T-helper 1 cell treated with Interleukin-12 subunit alpha and Interleukin-12 subunit beta and Interleukin-4 antibody, amounts not matched to agents 30 μg/mL and 1 μg/mL, for 36 hours (primary cell): Measurements from ENCODE around the gene AFP.

Experiments used
- H3K27ac Mint-ChIP-seq: one replicate; pipeline ENCODE4 v1.8.0; 2021; ENCODE audit warnings: mild to moderate bottlenecking, mixed read lengths
- H3K27me3 Mint-ChIP-seq: one replicate; pipeline ENCODE4 v1.8.0; 2021; ENCODE audit warnings: low read depth, mixed read lengths
- H3K36me3 Mint-ChIP-seq: one replicate; pipeline ENCODE4 v1.8.0; 2021; ENCODE audit warnings: low read depth, mixed read lengths
- H3K4me1 Mint-ChIP-seq: one replicate; pipeline ENCODE4 v1.8.0; 2021; ENCODE audit warnings: low read depth, mixed read lengths
- H3K4me3 Mint-ChIP-seq: one replicate; pipeline ENCODE4 v1.8.0; 2021; ENCODE audit warnings: mild to moderate bottlenecking, moderate library complexity, mixed read lengths
- H3K9me3 Mint-ChIP-seq: one replicate; pipeline ENCODE4 v1.8.0; 2021; ENCODE audit warnings: mixed read lengths

Gene AFP

DNA sequence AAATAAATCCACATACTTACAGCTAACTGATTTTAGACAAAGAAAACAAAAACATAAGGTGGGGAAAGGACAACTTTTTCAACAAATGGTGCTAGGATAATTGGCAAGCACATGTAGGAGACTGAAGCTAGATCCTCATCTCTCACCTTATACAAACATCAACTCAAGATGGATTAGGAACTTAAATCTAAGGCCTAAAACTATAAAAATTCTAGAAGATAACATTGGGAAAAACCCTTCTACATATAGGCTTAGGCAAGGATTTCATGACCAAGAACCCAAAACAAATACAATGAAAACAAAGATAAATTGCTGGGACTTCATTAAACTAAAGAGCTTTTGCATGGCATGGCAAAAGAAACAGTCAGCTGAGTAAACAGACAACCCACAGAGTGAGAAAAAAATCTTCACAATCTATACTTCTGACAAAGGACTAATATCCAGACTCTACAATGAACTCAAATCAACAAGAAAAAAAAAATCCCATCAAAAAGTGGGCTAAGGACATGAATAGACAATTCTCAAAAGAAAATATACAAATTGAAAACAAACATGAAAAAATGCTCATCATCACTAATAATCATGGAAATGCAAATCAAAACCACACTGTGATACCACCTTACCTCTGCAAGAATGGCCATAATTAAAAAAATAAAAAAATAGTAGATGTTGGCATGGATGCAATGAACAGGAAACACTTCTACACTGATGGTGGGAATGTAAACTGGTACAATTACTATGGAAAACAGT, 14.1 kb upstream of the AFP start:
- H3K27me3 Mint-ChIP-seq = no peaks in the 10 kb centered on the region
- H3K36me3 Mint-ChIP-seq = no peaks in the 10 kb centered on the region
- H3K9me3 Mint-ChIP-seq = no peaks in the 10 kb centered on the region
- no peak overlapping the region for H3K27ac Mint-ChIP-seq
- H3K4me3 Mint-ChIP-seq = no peak overlapping the region
- H3K4me1 Mint-ChIP-seq = no peaks in the 10 kb centered on the region

DNA sequence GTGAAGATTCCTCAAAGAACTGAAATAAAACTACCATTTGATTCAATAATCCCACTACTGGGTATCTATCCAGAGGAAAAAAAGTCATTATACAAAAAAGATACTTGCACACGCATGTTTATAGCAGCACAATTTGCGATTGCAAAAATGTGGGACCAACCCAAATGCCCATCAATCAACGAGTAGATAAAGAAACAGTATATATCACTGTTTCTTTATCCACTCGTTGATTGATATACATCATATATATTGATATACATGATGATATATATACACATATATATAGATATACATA, 13.6 kb upstream of the AFP start:
- no peaks in the 10 kb centered on the region for H3K27me3 Mint-ChIP-seq
- H3K4me1 Mint-ChIP-seq = no peaks in the 10 kb centered on the region
- no peak overlapping the region for H3K4me3 Mint-ChIP-seq
- no peaks in the 10 kb centered on the region for H3K36me3 Mint-ChIP-seq
- H3K27ac Mint-ChIP-seq = no peak overlapping the region
- H3K9me3 Mint-ChIP-seq = no peaks in the 10 kb centered on the region

DNA sequence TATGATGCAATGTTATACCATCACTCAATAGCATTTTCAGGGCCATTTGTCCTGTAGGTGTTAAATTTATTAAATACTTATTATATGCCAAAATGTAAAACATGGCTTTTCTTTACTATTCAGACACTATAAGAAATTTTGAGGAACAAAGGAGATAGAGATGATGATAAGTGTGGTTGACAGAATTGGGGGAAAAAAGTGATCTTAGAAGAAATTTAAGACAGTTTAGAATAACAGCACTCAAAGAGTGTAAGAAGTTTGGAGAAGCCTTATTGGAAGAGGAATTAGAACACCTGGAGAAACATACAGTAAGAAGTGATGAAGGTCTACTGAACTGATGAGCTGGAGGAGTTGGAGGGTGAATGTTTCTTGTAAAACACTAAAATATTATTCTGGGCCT, 12.8 kb upstream of the AFP start:
- H3K36me3 Mint-ChIP-seq = no peaks in the 10 kb centered on the region
- no peaks in the 10 kb centered on the region for H3K27me3 Mint-ChIP-seq
- H3K9me3 Mint-ChIP-seq = no peaks in the 10 kb centered on the region
- H3K4me1 Mint-ChIP-seq = no peaks in the 10 kb centered on the region
- no peak overlapping the region for H3K4me3 Mint-ChIP-seq
- no peak overlapping the region for H3K27ac Mint-ChIP-seq

DNA sequence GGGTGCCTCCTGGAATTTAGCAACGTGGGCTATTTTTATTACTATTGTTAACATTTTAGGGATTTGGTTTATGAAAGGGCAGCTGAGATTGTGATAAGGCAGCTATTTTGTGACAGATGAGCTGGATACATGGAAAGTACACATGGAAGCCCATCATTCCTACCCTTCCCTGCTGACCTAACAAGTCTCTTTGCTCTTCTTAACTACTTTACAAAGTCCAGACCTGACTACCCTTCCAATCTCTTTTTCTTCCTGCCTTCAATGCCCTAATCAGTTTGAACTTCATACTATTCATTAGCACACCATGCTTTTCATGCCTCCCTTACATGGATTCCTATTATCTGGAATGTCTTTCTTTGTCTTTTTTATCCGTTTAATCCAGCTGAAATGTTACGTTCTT, 9.4 kb upstream of the AFP start:
- H3K4me1 Mint-ChIP-seq = no peaks in the 10 kb centered on the region
- H3K36me3 Mint-ChIP-seq = no peaks in the 10 kb centered on the region
- H3K4me3 Mint-ChIP-seq = no peak overlapping the region
- H3K27me3 Mint-ChIP-seq = no peaks in the 10 kb centered on the region
- no peaks in the 10 kb centered on the region for H3K9me3 Mint-ChIP-seq
- no peak overlapping the region for H3K27ac Mint-ChIP-seq

DNA sequence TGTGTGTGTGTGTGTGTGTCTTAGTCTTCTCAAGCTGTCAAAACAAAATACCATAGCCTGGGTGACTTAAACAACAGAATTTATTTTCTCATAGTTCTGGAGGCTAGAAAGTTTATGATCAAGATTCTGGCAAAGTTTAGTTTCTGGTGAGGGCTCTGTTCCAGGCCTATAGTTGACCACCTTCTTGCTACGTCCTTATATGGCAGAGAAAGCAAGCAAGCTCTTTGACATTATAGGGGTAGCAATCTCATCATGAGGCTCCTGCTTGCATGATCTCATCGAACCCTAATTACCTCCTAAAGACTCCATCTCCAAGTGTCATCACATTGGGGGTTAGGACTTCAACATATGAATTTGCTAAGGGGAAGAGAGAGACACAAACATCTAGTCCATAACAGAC, 6.9 kb upstream of the AFP start:
- H3K27me3 Mint-ChIP-seq = no peaks in the 10 kb centered on the region
- no peaks in the 10 kb centered on the region for H3K4me1 Mint-ChIP-seq
- no peak overlapping the region for H3K4me3 Mint-ChIP-seq
- no peaks in the 10 kb centered on the region for H3K36me3 Mint-ChIP-seq
- no peaks in the 10 kb centered on the region for H3K9me3 Mint-ChIP-seq
- no peak overlapping the region for H3K27ac Mint-ChIP-seq

DNA sequence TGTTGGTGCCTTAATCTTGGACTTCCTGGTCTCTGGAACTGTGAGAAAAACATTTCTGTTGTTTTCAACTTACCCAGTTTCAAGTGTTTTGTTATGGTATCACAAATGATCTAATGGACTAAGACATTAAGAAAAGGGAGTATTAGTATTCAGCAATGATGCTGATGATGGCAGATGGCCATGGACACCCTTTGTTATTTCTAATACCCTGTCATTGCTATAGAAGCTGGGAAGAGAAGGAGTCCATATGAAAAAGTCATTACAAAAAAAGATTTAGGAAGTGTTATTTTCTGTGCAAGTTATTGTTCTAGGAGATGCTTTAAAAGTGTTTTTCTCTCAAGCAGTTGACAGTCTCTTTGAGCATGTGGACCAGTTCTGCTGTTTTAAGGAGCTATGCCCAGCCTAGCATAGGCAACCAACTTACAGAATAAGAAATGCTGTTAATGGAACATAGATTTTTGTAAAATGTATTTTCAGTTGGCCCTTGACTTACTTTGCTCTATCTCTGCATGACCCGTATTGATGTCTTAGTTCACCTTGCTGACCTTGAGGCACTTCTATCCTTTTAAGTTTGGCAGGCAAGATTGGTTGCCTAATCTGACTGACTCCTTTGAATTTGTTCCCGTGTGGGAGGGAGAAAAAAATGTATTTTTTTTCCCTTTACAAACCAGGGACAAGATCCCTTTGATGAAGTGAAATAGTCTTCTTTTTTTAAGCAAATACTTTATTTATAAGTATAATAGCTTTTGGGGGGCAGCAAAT, 6.0 kb upstream of the AFP start:
- H3K36me3 Mint-ChIP-seq = no peaks in the 10 kb centered on the region
- H3K4me1 Mint-ChIP-seq = no peaks in the 10 kb centered on the region
- no peaks in the 10 kb centered on the region for H3K9me3 Mint-ChIP-seq
- no peak overlapping the region for H3K4me3 Mint-ChIP-seq
- peaks cover under 1% of the 10 kb centered on the region for H3K27me3 Mint-ChIP-seq
- H3K27ac Mint-ChIP-seq = no peak overlapping the region

DNA sequence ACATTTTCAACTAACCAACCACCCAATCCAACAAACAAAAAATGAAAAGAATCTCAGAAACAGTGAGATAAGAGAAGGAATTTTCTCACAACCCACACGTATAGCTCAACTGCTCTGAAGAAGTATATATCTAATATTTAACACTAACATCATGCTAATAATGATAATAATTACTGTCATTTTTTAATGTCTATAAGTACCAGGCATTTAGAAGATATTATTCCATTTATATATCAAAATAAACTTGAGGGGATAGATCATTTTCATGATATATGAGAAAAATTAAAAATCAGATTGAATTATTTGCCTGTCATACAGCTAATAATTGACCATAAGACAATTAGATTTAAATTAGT, 4.2 kb upstream of the AFP start:
- no peak overlapping the region for H3K27ac Mint-ChIP-seq
- H3K27me3 Mint-ChIP-seq = peaks cover 3% of the 10 kb centered on the region
- no peaks in the 10 kb centered on the region for H3K4me1 Mint-ChIP-seq
- H3K36me3 Mint-ChIP-seq = no peaks in the 10 kb centered on the region
- no peak overlapping the region for H3K4me3 Mint-ChIP-seq
- no peaks in the 10 kb centered on the region for H3K9me3 Mint-ChIP-seq

DNA sequence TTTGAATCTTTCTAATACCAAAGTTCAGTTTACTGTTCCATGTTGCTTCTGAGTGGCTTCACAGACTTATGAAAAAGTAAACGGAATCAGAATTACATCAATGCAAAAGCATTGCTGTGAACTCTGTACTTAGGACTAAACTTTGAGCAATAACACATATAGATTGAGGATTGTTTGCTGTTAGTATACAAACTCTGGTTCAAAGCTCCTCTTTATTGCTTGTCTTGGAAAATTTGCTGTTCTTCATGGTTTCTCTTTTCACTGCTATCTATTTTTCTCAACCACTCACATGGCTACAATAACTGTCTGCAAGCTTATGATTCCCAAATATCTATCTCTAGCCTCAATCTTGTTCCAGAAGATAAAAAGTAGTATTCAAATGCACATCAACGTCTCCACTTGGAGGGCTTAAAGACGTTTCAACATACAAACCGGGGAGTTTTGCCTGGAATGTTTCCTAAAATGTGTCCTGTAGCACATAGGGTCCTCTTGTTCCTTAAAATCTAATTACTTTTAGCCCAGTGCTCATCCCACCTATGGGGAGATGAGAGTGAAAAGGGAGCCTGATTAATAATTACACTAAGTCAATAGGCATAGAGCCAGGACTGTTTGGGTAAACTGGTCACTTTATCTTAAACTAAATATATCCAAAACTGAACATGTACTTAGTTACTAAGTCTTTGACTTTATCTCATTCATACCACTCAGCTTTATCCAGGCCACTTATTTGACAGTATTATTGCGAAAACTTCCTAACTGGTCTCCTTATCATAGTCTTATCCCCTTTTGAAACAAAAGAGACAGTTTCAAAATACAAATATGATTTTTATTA, 3.6 kb upstream of the AFP start:
- Mint-ChIP-seq H3K4me1 (no peaks in the 10 kb centered on the region), H3K36me3 (no peaks in the 10 kb centered on the region), H3K27ac (no peak overlapping the region), H3K4me3 (no peak overlapping the region), H3K27me3 (peaks cover 3% of the 10 kb centered on the region), H3K9me3 (no peaks in the 10 kb centered on the region)

DNA sequence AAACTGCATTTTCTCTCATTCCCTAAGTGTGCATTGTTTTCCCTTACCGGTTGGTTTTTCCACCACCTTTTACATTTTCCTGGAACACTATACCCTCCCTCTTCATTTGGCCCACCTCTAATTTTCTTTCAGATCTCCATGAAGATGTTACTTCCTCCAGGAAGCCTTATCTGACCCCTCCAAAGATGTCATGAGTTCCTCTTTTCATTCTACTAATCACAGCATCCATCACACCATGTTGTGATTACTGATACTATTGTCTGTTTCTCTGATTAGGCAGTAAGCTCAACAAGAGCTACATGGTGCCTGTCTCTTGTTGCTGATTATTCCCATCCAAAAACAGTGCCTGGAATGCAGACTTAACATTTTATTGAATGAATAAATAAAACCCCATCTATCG, 2.9 kb upstream of the AFP start:
- Mint-ChIP-seq H3K27ac (no peak overlapping the region), H3K4me1 (no peaks in the 10 kb centered on the region), H3K36me3 (no peaks in the 10 kb centered on the region), H3K4me3 (no peak overlapping the region), H3K9me3 (no peaks in the 10 kb centered on the region), H3K27me3 (peaks cover 3% of the 10 kb centered on the region)

DNA sequence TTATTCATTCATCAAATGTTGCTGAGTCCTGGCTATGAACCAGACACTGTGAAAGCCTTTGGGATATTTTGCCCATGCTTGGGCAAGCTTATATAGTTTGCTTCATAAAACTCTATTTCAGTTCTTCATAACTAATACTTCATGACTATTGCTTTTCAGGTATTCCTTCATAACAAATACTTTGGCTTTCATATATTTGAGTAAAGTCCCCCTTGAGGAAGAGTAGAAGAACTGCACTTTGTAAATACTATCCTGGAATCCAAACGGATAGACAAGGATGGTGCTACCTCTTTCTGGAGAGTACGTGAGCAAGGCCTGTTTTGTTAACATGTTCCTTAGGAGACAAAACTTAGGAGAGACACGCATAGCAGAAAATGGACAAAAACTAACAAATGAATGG, 1.7 kb upstream of the AFP start:
- H3K9me3 Mint-ChIP-seq = no peaks in the 10 kb centered on the region
- no peak overlapping the region for H3K4me3 Mint-ChIP-seq
- H3K27ac Mint-ChIP-seq = no peak overlapping the region
- H3K4me1 Mint-ChIP-seq = no peaks in the 10 kb centered on the region
- H3K36me3 Mint-ChIP-seq = no peaks in the 10 kb centered on the region
- H3K27me3 Mint-ChIP-seq = peaks cover 3% of the 10 kb centered on the region

DNA sequence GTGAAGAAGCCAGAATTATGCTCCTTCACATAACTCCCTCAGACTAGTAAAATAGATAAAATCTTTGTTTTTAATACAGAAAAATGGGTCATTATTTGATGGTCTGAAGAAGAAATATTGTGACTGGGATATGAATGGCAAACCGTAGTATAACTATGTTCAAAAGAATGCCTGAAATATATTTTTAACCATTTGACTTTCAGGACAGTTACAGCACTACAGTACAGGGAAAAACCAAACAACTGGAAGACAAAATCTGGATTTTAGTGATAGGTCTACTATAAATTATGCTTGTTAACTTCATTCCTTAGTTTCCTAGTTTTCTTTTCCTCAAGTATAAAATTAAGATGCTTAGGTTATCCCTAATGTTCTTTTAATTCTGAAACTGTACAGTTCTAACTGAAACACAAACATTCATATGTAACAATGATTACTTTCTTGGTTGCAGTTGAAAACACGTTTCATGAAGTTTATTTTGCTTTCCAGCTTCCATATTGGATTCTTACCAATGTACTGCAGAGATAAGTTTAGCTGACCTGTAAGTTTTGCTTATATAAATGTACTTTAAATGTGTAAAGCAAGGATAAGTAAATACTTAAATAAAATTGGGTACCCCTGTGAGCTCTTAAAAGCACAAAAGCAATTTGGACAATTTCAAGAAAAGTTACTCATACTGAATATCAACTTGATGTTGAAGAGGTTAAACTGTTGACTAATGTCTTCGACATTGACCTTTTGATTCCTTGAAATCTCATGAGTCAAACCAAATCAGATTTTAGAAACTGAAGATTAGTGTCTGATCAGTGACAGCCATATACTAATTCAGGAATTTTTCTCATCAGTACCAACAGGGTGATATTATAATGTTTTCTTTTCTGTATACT, 895 bp downstream of the AFP start:
- no peak overlapping the region for H3K27ac Mint-ChIP-seq
- no peaks in the 10 kb centered on the region for H3K9me3 Mint-ChIP-seq
- no peaks in the 10 kb centered on the region for H3K4me1 Mint-ChIP-seq
- H3K4me3 Mint-ChIP-seq = no peak overlapping the region
- peaks cover 3% of the 10 kb centered on the region for H3K27me3 Mint-ChIP-seq
- no peaks in the 10 kb centered on the region for H3K36me3 Mint-ChIP-seq

DNA sequence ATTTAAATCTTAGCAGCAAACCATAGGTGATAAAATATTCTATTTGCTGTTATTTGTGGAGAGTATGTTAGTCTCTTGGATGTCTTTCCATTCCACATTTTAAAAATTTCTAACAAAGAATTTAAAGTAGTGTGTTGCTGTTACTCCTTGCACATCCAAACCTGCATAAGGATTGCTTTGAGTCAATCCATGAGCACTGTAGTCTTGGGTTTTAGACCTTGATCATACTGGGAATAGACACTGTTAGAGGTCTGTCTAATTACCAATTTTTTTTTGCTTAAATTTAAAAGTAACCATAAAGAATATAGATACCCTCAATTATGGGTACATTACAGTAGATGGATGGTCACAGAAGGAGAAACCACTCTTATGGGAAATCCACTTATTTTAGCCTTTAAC, 1.5 kb downstream of the AFP start:
- Mint-ChIP-seq H3K36me3 (no peaks in the 10 kb centered on the region), H3K27me3 (peaks cover 3% of the 10 kb centered on the region)

DNA sequence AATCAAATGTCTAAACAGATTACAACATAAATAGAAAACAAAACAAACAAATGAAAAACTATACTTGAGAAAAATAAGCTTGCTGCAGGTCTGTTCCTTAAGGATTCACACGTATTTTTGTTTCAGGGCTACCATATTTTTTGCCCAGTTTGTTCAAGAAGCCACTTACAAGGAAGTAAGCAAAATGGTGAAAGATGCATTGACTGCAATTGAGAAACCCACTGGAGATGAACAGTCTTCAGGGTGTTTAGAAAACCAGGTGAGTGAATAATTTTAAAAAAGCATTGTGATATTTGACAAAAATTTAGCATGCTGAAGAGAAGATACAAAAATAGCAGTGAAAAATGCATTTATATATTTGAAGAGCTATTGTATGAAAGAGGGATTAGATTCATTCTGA, 2.0 kb downstream of the AFP start:
- no peak overlapping the region for H3K4me3 Mint-ChIP-seq
- no peaks in the 10 kb centered on the region for H3K4me1 Mint-ChIP-seq
- H3K9me3 Mint-ChIP-seq = no peaks in the 10 kb centered on the region
- H3K36me3 Mint-ChIP-seq = no peaks in the 10 kb centered on the region
- H3K27me3 Mint-ChIP-seq = peaks cover 3% of the 10 kb centered on the region
- H3K27ac Mint-ChIP-seq = no peak overlapping the region

More for the DNA sequence above, 1.5 kb downstream of the AFP start:
- no peak overlapping the region for H3K4me3 Mint-ChIP-seq
- H3K9me3 Mint-ChIP-seq = no peaks in the 10 kb centered on the region
- H3K4me1 Mint-ChIP-seq = no peaks in the 10 kb centered on the region
- H3K27ac Mint-ChIP-seq = no peak overlapping the region

DNA sequence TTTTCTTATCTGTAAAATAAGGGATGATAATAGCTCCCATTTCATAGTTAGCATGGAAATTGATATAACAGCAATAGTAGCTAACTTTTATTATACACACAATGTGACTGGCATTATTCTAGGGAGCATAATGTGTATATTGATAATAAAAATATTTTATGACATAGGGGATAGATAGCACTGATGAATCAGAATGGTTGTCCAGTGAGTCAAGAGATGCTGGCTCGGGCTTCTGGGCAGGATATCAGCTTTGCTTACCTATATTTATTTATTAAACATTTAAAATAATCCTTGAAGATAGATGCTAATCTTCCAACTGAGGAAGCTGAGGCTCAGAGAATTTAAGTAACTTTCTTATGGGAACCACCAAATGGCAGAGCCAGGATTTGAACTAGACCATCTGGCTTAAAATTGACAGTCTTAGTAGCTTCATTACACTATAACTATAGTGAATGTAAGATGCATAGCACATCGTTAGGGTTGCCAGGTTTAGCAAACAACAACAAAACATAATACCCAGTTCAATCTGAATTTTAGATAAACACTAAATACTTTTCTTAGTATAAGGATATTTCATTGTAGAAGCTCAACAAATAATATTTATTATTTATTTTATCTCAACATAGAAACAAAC, 2.7 kb downstream of the AFP start:
- H3K27ac Mint-ChIP-seq = no peak overlapping the region
- H3K4me3 Mint-ChIP-seq = no peak overlapping the region
- no peaks in the 10 kb centered on the region for H3K4me1 Mint-ChIP-seq
- H3K9me3 Mint-ChIP-seq = no peaks in the 10 kb centered on the region
- peaks cover 3% of the 10 kb centered on the region for H3K27me3 Mint-ChIP-seq
- H3K36me3 Mint-ChIP-seq = no peaks in the 10 kb centered on the region
